Mammary epithelial cell (primary cell): Measurements from ENCODE around the gene NLRC5.

Experiments
- EZH2 ChIP-seq: IDR thresholded peaks from 2 replicates; pipeline ENCODE4 v1.6.1; 2012; ENCODE audit warnings: low read length, inconsistent platforms, borderline replicate concordance
- TF ChIP-seq, protein P1 (sequence below), 2 donors: IDR thresholded peaks in 1 of 2; conservative IDR thresholded peaks in 1 of 2; 2 replicates each; pipeline ENCODE4 v1.5.1; 2011 to 2012; ENCODE audit warnings: inconsistent platforms in 2 of 2, low read length in 2 of 2, mild to moderate bottlenecking in 2 of 2, control low read depth in 1 of 2, low read depth in 1 of 2; ENCODE audit not compliant: insufficient read depth in 1 of 2; ENCODE audit errors: extremely low read depth in 1 of 2

GRCh38 chr16:57125969-57126368, 136.6 kb downstream of the NLRC5 start:
- TF ChIP-seq, protein P1, sequence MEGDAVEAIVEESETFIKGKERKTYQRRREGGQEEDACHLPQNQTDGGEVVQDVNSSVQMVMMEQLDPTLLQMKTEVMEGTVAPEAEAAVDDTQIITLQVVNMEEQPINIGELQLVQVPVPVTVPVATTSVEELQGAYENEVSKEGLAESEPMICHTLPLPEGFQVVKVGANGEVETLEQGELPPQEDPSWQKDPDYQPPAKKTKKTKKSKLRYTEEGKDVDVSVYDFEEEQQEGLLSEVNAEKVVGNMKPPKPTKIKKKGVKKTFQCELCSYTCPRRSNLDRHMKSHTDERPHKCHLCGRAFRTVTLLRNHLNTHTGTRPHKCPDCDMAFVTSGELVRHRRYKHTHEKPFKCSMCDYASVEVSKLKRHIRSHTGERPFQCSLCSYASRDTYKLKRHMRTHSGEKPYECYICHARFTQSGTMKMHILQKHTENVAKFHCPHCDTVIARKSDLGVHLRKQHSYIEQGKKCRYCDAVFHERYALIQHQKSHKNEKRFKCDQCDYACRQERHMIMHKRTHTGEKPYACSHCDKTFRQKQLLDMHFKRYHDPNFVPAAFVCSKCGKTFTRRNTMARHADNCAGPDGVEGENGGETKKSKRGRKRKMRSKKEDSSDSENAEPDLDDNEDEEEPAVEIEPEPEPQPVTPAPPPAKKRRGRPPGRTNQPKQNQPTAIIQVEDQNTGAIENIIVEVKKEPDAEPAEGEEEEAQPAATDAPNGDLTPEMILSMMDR (conservative IDR thresholded peaks at IDR 0.05 in 1 of 2, IDR thresholded peaks at IDR 0.05 in 1 of 2; ENCODE audit: extremely low read depth in 1 of 2, insufficient read depth in 1 of 2, low read depth in 1 of 2, low read length in 2 of 2), result no peak
- no peak for TF ChIP-seq EZH2
